ENCODE measurements around the gene SLC14A1.

DNA sequence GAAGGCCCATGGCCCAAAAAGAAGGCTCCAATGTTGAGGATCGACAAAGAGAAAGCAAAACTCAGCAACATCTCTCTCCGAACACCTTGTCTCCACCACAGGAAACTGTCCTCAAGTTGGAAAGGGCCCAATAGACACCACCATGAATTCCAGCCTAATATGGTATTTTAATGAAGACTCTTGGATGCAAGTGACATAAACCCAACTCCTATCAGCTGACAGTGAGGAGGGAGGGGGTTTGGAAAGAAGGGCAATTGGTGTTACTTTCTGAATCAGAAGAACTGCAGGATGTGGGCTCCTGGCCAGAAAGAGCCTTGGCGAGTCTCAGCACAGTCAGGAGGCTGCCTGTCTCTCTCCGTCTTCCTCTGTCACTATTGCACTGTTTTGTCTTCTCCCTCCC, 61.2 kb downstream of the SLC14A1 start:
- TF ChIP-seq, protein P1, sequence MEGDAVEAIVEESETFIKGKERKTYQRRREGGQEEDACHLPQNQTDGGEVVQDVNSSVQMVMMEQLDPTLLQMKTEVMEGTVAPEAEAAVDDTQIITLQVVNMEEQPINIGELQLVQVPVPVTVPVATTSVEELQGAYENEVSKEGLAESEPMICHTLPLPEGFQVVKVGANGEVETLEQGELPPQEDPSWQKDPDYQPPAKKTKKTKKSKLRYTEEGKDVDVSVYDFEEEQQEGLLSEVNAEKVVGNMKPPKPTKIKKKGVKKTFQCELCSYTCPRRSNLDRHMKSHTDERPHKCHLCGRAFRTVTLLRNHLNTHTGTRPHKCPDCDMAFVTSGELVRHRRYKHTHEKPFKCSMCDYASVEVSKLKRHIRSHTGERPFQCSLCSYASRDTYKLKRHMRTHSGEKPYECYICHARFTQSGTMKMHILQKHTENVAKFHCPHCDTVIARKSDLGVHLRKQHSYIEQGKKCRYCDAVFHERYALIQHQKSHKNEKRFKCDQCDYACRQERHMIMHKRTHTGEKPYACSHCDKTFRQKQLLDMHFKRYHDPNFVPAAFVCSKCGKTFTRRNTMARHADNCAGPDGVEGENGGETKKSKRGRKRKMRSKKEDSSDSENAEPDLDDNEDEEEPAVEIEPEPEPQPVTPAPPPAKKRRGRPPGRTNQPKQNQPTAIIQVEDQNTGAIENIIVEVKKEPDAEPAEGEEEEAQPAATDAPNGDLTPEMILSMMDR (IDR thresholded peaks at IDR 0.05 in 4 of 5, conservative IDR thresholded peaks at IDR 0.05 in 1 of 5) = no peak
- TF ChIP-seq POLR2A (IDR thresholded peaks at IDR 0.05) = no peak
